Smooth muscle cell (in vitro differentiated cells): ENCODE data around the gene ATP10A. TPM values are rescaled to one million over a fixed set of nuclear protein-coding genes. Genes with fewer than 3 reads are reported as not detected.

Experiments used
- DNase-seq: peaks from one replicate; lab custom pipeline; 2025; ENCODE audit not compliant: unreplicated experiment; lab: John Stamatoyannopoulos, UW
- H2AFZ ChIP-seq: fragments of 200-600 bp; sonication (generic); 2 replicates; pipeline ENCODE4 v1.6.0; 2016; ENCODE audit warnings: antibody characterized with exemption, low read depth, mild to moderate bottlenecking
- H3F3A ChIP-seq: fragments of 200-600 bp; sonication (generic); 2 replicates; pipeline ENCODE4 v1.6.0; 2017; ENCODE audit warnings: antibody characterized with exemption, low read depth
- H3K27ac ChIP-seq: fragments of 200-600 bp; sonication (generic); 2 replicates; pipeline ENCODE4 v1.5.1; 2016; ENCODE audit warnings: low read depth, mild to moderate bottlenecking
- H3K27me3 ChIP-seq: fragments of 200-600 bp; sonication (generic); 2 replicates; pipeline ENCODE4 v1.6.1; 2016; ENCODE audit warnings: low read depth, mild to moderate bottlenecking
- H3K36me3 ChIP-seq: fragments of 200-600 bp; sonication (generic); 2 replicates; pipeline ENCODE4 v1.5.1; 2016; ENCODE audit warnings: low read depth
- H3K4me1 ChIP-seq: fragments of 200-600 bp; sonication (generic); 2 replicates; pipeline ENCODE4 v1.5.1; 2016; ENCODE audit warnings: low read depth
- H3K4me2 ChIP-seq: fragments of 200-600 bp; sonication (generic); 2 replicates; pipeline ENCODE4 v1.6.0; 2016; ENCODE audit warnings: mild to moderate bottlenecking
- H3K4me3 ChIP-seq: fragments of 200-600 bp; sonication (generic); 2 replicates; pipeline ENCODE4 v1.5.1; 2016; ENCODE audit warnings: mild to moderate bottlenecking
- H3K79me2 ChIP-seq: fragments of 200-600 bp; sonication (generic); 2 replicates; pipeline ENCODE4 v1.6.0; 2016; ENCODE audit warnings: low read depth, mild to moderate bottlenecking
- H3K9ac ChIP-seq: fragments of 200-600 bp; sonication (generic); 2 replicates; pipeline ENCODE4 v1.6.0; 2016; ENCODE audit warnings: low read depth
- H3K9me3 ChIP-seq: fragments of 200-600 bp; sonication (generic); replicated peaks from 2 replicates; pipeline ENCODE4 v1.5.1; 2016; ENCODE audit warnings: low read depth
- H4K20me1 ChIP-seq: fragments of 200-600 bp; sonication (generic); 2 replicates; pipeline ENCODE4 v1.6.0; 2016; ENCODE audit warnings: low read depth
- CTCF ChIP-seq: fragments of 200-600 bp; sonication (generic); IDR thresholded peaks from 2 replicates; pipeline ENCODE4 v1.5.1; 2017; ENCODE audit warnings: borderline replicate concordance, mild to moderate bottlenecking, antibody characterized with exemption; ENCODE audit not compliant: insufficient read depth, poor library complexity, severe bottlenecking
- WGBS: methylation state at CpG from one replicate; pipeline ENCODE4 v1.1.7; 2016; ENCODE audit warnings: low lambda C conversion rate; 5-methylcytosine and 5-hydroxymethylcytosine counted together
- polyA plus RNA-seq: library from polyadenylated mRNA; unstranded; fragments of >200 nt; fragmentation: Nextera tagmentation; extraction: Ambion mirVana; gene quantifications from 2 replicates; pipeline ENCODE4 v1.2.1, GENCODE V29; 2016
- total RNA-seq: library from RNA; depleted of rRNA; stranded (reverse); fragments of >200 nt; gene quantifications from 2 replicates; pipeline ENCODE4 v1.2.3, GENCODE V29; 2014

The ATP10A gene
- total and polyA plus RNA-seq, 2 experiments from 2014 or later = 10.6 to 12.3 TPM

GRCh38 chr15:25846377-25846776 lies 16.8 kb downstream of the ATP10A start:
- no peak for TF ChIP-seq CTCF
- peaks cover 37% of the 10 kb centered on the region for H3K79me2 ChIP-seq
- no peaks in the 10 kb centered on the region for H4K20me1 ChIP-seq
- H3K4me3 ChIP-seq = no peak overlapping the region
- no peak overlapping the region for H3K27ac ChIP-seq
- H3K4me2 ChIP-seq = no peak overlapping the region
- H3K27me3 ChIP-seq = no peaks in the 10 kb centered on the region
- H3K9ac ChIP-seq = no peak overlapping the region
- H2AFZ ChIP-seq = no peak overlapping the region
- H3F3A ChIP-seq = no peaks in the 10 kb centered on the region
- no peaks in the 10 kb centered on the region for H3K9me3 ChIP-seq
- WGBS = 80% methylated on average over 7 of the region's 7 CpGs
- DNase-seq = no peak
- H3K36me3 ChIP-seq = no peaks in the 10 kb centered on the region
- H3K4me1 ChIP-seq = peaks cover 8% of the 10 kb centered on the region

GRCh38 chr15:25844981-25845680 lies 18.0 kb downstream of the ATP10A start:
- no peak for DNase-seq
- Histone ChIP-seq H3K4me1 (peaks cover 5% of the 10 kb centered on the region), H3K4me2 (no peak overlapping the region), H4K20me1 (no peaks in the 10 kb centered on the region), H3K4me3 (no peak overlapping the region), H3K9ac (no peak overlapping the region), H2AFZ (no peak overlapping the region), H3K9me3 (no peaks in the 10 kb centered on the region), H3K36me3 (no peaks in the 10 kb centered on the region), H3K79me2 (peaks cover 48% of the 10 kb centered on the region), H3K27me3 (no peaks in the 10 kb centered on the region), H3K27ac (no peak overlapping the region), H3F3A (no peaks in the 10 kb centered on the region)
- TF ChIP-seq CTCF = no peak
- WGBS = 87% methylated on average over 14 of the region's 14 CpGs

- H3K9me3 ChIP-seq = no peaks in the 10 kb centered on the region
- H4K20me1 ChIP-seq = no peaks in the 10 kb centered on the region
- H3K4me2 ChIP-seq = no peak overlapping the region
- H3K9ac ChIP-seq = no peak overlapping the region
- H3K36me3 ChIP-seq = no peaks in the 10 kb centered on the region
- no peak overlapping the region for H3K27ac ChIP-seq
- DNase-seq = no peak
- peaks cover 48% of the 10 kb centered on the region for H3K79me2 ChIP-seq
- H3F3A ChIP-seq = no peaks in the 10 kb centered on the region
- TF ChIP-seq CTCF = no peak
- no peaks in the 10 kb centered on the region for H3K4me1 ChIP-seq
- WGBS = 93% methylated on average over 6 of the region's 6 CpGs
- no peak overlapping the region for H2AFZ ChIP-seq
- H3K4me3 ChIP-seq = no peak overlapping the region
- no peaks in the 10 kb centered on the region for H3K27me3 ChIP-seq
Observed at GRCh38 chr15:25844542-25844941, 18.6 kb downstream of the ATP10A start.

- DNase-seq = no peak
- 88% methylated on average over 7 of the region's 7 CpGs for WGBS
- Histone ChIP-seq H3K4me3 (no peak overlapping the region), H3K4me1 (no peaks in the 10 kb centered on the region), H3K27me3 (no peaks in the 10 kb centered on the region), H3K9me3 (no peaks in the 10 kb centered on the region), H3K79me2 (peaks cover 48% of the 10 kb centered on the region), H2AFZ (no peak overlapping the region), H3K27ac (no peak overlapping the region), H4K20me1 (no peaks in the 10 kb centered on the region), H3K36me3 (no peaks in the 10 kb centered on the region), H3K4me2 (no peak overlapping the region), H3F3A (no peaks in the 10 kb centered on the region), H3K9ac (no peak overlapping the region)
- TF ChIP-seq CTCF = no peak
Observed at GRCh38 chr15:25844076-25844475, 19.1 kb downstream of the ATP10A start.
